Activated CD8-positive, alpha-beta memory T cell treated with anti-CD3 and anti-CD28 coated beads for 24 hours (primary cell): ENCODE results near the gene LCE3B.

Experiments
- DNase-seq: peaks from one replicate; pipeline ENCODE4 v3.0.0-alpha.2; 2020

LCE3B gene

DNA sequence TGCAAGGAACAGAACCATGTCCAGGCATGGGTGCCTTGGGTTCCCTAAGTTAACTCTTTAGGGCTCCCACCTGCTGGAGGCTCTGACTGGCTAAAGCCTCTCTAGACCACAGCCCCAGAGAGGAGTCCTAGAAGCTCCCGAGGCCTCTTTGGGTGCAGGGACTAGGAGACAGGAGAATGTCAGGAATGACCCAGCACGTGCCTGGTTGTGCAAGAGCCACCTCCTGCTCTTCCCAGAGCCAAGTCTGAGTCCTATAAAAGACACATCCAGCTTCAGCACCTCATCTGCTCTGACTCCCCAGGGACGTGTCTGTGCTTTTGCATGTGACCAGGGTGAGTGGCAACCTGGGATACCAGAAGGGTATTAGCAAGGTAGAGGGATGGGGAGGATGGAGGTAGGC is 49.5 kb downstream of the LCE3B start, which contains the start of gene LCE2D:
Gene LCE2D, plus strand, starts transcription at position 283 of the 400 bp plus-strand sequence. CDS start 726 bp downstream, outside the sequence.
- DNase-seq, result no peak
